ENCODE measurements around the gene SPNS2.

The SPNS2 gene

GRCh38 chr17:4498461-4499397, at the start of gene SPNS2:
SPNS2 (plus strand) TSS chr17:4498881; CDS start chr17:4499048, 167 bp downstream.
- peak; percentile 29 to 45 for DNase-seq (ENCODE audit: extremely low read depth in 1 of 2, low read depth in 1 of 2)

- no peak for DNase-seq (ENCODE audit: extremely low read depth in 1 of 2, low read depth in 1 of 2)
Observed at GRCh38 chr17:4449736-4450135, 48.9 kb upstream of the SPNS2 start.

GRCh38 chr17:4450710-4451316, 47.9 kb upstream of the SPNS2 start:
- DNase-seq (ENCODE audit: extremely low read depth in 1 of 2, low read depth in 1 of 2), result no peak

GRCh38 chr17:4453812-4454591, 44.7 kb upstream of the SPNS2 start:
- no peak for DNase-seq (ENCODE audit: extremely low read depth in 1 of 2, low read depth in 1 of 2)

- DNase-seq (ENCODE audit: extremely low read depth in 1 of 2, low read depth in 1 of 2), result no peak
Observed at GRCh38 chr17:4460661-4461060, 38.0 kb upstream of the SPNS2 start.

- no peak for DNase-seq (ENCODE audit: extremely low read depth in 1 of 2, low read depth in 1 of 2)
Observed at GRCh38 chr17:4463818-4464476, 34.7 kb upstream of the SPNS2 start.

- no peak for DNase-seq (ENCODE audit: extremely low read depth in 1 of 2, low read depth in 1 of 2)
Observed at GRCh38 chr17:4465786-4466185, 32.9 kb upstream of the SPNS2 start.

GRCh38 chr17:4467287-4467686, 31.4 kb upstream of the SPNS2 start:
- DNase-seq (ENCODE audit: extremely low read depth in 1 of 2, low read depth in 1 of 2), result no peak

- no peak for DNase-seq (ENCODE audit: extremely low read depth in 1 of 2, low read depth in 1 of 2)
Observed at GRCh38 chr17:4469552-4469951, 29.1 kb upstream of the SPNS2 start.

GRCh38 chr17:4472286-4472685, 26.4 kb upstream of the SPNS2 start:
- DNase-seq (ENCODE audit: extremely low read depth in 1 of 2, low read depth in 1 of 2), result no peak

- DNase-seq (ENCODE audit: extremely low read depth in 1 of 2, low read depth in 1 of 2), result no peak
Observed at GRCh38 chr17:4474093-4474492, 24.6 kb upstream of the SPNS2 start.

- no peak for DNase-seq (ENCODE audit: extremely low read depth in 1 of 2, low read depth in 1 of 2)
Observed at GRCh38 chr17:4475001-4475400, 23.7 kb upstream of the SPNS2 start.

GRCh38 chr17:4475463-4475862, 23.2 kb upstream of the SPNS2 start:
- no peak for DNase-seq (ENCODE audit: extremely low read depth in 1 of 2, low read depth in 1 of 2)

- DNase-seq (ENCODE audit: extremely low read depth in 1 of 2, low read depth in 1 of 2), result no peak
Observed at GRCh38 chr17:4476017-4476416, 22.7 kb upstream of the SPNS2 start.

GRCh38 chr17:4476511-4477070, 22.1 kb upstream of the SPNS2 start:
- no peak for DNase-seq (ENCODE audit: extremely low read depth in 1 of 2, low read depth in 1 of 2)

- no peak for DNase-seq (ENCODE audit: extremely low read depth in 1 of 2, low read depth in 1 of 2)
Observed at GRCh38 chr17:4477255-4477791, 21.4 kb upstream of the SPNS2 start.

GRCh38 chr17:4478318-4478830, 20.3 kb upstream of the SPNS2 start:
- DNase-seq (ENCODE audit: extremely low read depth in 1 of 2, low read depth in 1 of 2), result no peak

GRCh38 chr17:4479340-4479981, 19.2 kb upstream of the SPNS2 start:
- no peak for DNase-seq (ENCODE audit: extremely low read depth in 1 of 2, low read depth in 1 of 2)

- no peak for DNase-seq (ENCODE audit: extremely low read depth in 1 of 2, low read depth in 1 of 2)
Observed at GRCh38 chr17:4479982-4480751, 18.5 kb upstream of the SPNS2 start.

All from stimulated activated CD8-positive, alpha-beta memory T cell treated with anti-CD3 and anti-CD28 coated beads, Interleukin-7, amount 100 ng/mL, for 48 hours (primary cell).